Measurements from ENCODE around the gene MYO3B. TPM values are rescaled to one million over a fixed set of nuclear protein-coding genes. Genes with fewer than 3 reads are reported as not detected.
A peak's percentile ranks its signal among the peaks of the same experiment; 100 is the strongest.

MYO3B gene
- total RNA-seq, 1 experiment from 2014 or later = 0.52 TPM

DNA sequence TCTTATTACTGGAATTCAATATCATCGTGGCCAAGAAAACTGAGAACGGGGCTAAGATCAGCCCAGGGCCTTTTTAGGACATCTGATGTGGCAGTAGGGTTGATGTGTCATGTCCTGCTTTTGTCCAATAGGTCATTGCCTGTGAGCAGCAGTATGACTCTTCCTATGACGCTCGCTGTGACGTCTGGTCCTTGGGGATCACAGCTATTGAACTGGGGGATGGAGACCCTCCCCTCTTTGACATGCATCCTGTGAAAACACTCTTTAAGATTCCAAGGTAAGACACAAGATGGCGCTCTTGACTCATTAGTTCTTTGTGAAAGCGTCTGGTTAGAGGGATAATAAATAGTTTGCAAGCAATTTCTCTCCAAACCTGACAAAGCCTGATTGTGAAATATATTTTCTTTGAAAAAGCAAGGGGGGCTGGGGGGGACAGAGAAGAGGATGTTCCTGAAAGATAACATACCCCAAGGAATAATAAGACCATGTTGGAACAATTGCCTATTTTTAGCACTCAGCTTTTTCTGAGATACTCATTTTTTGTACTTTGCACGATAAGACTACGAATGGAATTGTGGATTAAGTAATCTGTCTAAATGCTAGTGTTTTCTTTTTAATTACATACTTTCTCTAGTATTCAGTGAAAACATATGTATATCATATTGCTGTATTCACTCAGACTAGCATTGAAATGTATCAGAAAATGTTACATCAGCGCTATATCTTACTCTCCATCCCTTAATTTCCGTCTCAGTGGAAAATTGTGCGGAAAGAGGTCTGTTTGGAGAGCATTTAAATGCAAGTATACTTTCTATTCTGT, 58.1 kb downstream of the MYO3B start:
- intact Hi-C loops (cut with micrococcal nuclease; ENCODE audit: unreplicated experiment) = loop anchor here (1.0 to 5.0 kb wide), 4 partner anchors 86 to 636 kb away; no protein-coding TSS in a partner anchor
- no TSS peak for BruUV-seq (replicated peaks)
- TF ChIP-seq EZH2 (IDR thresholded peaks at IDR 0.05; ENCODE audit: borderline replicate concordance, low read depth, low read length, poor library complexity, severe bottlenecking) = no peak
- TF ChIP-seq, protein P1, sequence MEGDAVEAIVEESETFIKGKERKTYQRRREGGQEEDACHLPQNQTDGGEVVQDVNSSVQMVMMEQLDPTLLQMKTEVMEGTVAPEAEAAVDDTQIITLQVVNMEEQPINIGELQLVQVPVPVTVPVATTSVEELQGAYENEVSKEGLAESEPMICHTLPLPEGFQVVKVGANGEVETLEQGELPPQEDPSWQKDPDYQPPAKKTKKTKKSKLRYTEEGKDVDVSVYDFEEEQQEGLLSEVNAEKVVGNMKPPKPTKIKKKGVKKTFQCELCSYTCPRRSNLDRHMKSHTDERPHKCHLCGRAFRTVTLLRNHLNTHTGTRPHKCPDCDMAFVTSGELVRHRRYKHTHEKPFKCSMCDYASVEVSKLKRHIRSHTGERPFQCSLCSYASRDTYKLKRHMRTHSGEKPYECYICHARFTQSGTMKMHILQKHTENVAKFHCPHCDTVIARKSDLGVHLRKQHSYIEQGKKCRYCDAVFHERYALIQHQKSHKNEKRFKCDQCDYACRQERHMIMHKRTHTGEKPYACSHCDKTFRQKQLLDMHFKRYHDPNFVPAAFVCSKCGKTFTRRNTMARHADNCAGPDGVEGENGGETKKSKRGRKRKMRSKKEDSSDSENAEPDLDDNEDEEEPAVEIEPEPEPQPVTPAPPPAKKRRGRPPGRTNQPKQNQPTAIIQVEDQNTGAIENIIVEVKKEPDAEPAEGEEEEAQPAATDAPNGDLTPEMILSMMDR (conservative IDR thresholded peaks at IDR 0.05; ENCODE audit: low read depth, low read length) = peak; percentile 78
- no peak overlapping the region for H3K27ac ChIP-seq (ENCODE audit: low read depth, low read length, poor library complexity, severe bottlenecking)
- no peak overlapping the region for H3K4me3 ChIP-seq (ENCODE audit: low read depth, low read length, poor library complexity, severe bottlenecking)
- peaks cover 8% of the 10 kb centered on the region for H3K4me1 ChIP-seq (ENCODE audit: insufficient read depth, low read length, poor library complexity, severe bottlenecking)
- no peaks in the 10 kb centered on the region for H3K9me3 ChIP-seq (ENCODE audit: low read depth, low read length, poor library complexity, severe bottlenecking)
- DNase-seq (ENCODE audit: low spot score) = peak; percentile 80
- ChIA-PET POLR2A (ENCODE audit: low non-redundant PET) (no interaction called here), CTCF (interaction anchor here (0.6 to 1.4 kb wide), 4 partner anchors 125 to 581 kb away, joined by 3 to 4 read pairs (median 3); partner anchors contain the start of gene GAD1)
- peaks cover 9% of the 10 kb centered on the region for H3K27me3 ChIP-seq (replicated peaks; ENCODE audit: insufficient read depth, low read depth, low read length, poor library complexity)
- no peaks in the 10 kb centered on the region for H3K36me3 ChIP-seq (ENCODE audit: insufficient read depth, low read length, poor library complexity, severe bottlenecking)

DNA sequence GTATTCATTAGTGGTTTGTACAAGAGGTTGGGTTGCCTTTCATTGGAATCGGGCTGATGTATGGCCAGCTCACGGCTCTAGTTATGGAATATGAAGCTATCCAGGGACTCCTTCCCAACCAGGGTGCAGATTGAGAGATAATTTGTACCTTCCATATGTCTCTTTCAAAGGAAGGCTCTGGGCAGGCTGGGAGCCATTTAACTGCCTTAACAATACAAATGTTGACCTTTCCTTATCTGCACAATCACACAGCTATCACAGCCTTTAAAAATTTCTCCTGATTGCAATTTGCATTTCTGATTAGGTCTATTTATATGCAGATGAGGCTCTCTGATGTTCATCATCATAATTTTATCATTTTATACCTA, 58.7 kb downstream of the MYO3B start:
- no peak for DNase-seq (ENCODE audit: low spot score)
- H3K27me3 ChIP-seq (replicated peaks; ENCODE audit: insufficient read depth, low read depth, low read length, poor library complexity) = peaks cover 9% of the 10 kb centered on the region
- no peaks in the 10 kb centered on the region for H3K36me3 ChIP-seq (ENCODE audit: insufficient read depth, low read length, poor library complexity, severe bottlenecking)
- intact Hi-C loops (cut with micrococcal nuclease; ENCODE audit: unreplicated experiment) = loop anchor here (1.0 to 5.0 kb wide), 4 partner anchors 86 to 636 kb away; no protein-coding TSS in a partner anchor
- TF ChIP-seq, protein P1 (conservative IDR thresholded peaks at IDR 0.05; ENCODE audit: low read depth, low read length) = no peak
- TF ChIP-seq EZH2 (IDR thresholded peaks at IDR 0.05; ENCODE audit: borderline replicate concordance, low read depth, low read length, poor library complexity, severe bottlenecking) = no peak
- peaks cover 12% of the 10 kb centered on the region for H3K4me1 ChIP-seq (ENCODE audit: insufficient read depth, low read length, poor library complexity, severe bottlenecking)
- no peak overlapping the region for H3K4me3 ChIP-seq (ENCODE audit: low read depth, low read length, poor library complexity, severe bottlenecking)
- POLR2A ChIA-PET (ENCODE audit: low non-redundant PET) = no interaction called here
- no peak overlapping the region for H3K27ac ChIP-seq (ENCODE audit: low read depth, low read length, poor library complexity, severe bottlenecking)
- BruUV-seq (replicated peaks) = no TSS peak
- H3K9me3 ChIP-seq (ENCODE audit: low read depth, low read length, poor library complexity, severe bottlenecking) = no peaks in the 10 kb centered on the region
- CTCF ChIA-PET = interaction anchor here (0.6 to 1.4 kb wide), 3 partner anchors 125 to 580 kb away, joined by 3 to 4 read pairs (median 3); partner anchors contain the start of gene GAD1

- Histone ChIP-seq H3K4me1 (ENCODE audit: insufficient read depth, low read length, poor library complexity, severe bottlenecking) (peaks cover 13% of the 10 kb centered on the region), H3K27ac (ENCODE audit: low read depth, low read length, poor library complexity, severe bottlenecking) (no peak overlapping the region), H3K4me3 (ENCODE audit: low read depth, low read length, poor library complexity, severe bottlenecking) (no peak overlapping the region), H3K36me3 (ENCODE audit: insufficient read depth, low read length, poor library complexity, severe bottlenecking) (no peaks in the 10 kb centered on the region), H3K27me3 (replicated peaks; ENCODE audit: insufficient read depth, low read depth, low read length, poor library complexity) (peaks cover 9% of the 10 kb centered on the region), H3K9me3 (ENCODE audit: low read depth, low read length, poor library complexity, severe bottlenecking) (no peaks in the 10 kb centered on the region)
- intact Hi-C loops (cut with micrococcal nuclease; ENCODE audit: unreplicated experiment) = loop anchor here (5.0 kb wide), 3 partner anchors 85 to 635 kb away; no protein-coding TSS in a partner anchor
- ChIA-PET POLR2A (ENCODE audit: low non-redundant PET) (no interaction called here), CTCF (no interaction called here)
- TF ChIP-seq, protein P1 (conservative IDR thresholded peaks at IDR 0.05; ENCODE audit: low read depth, low read length) = no peak
- no peak for TF ChIP-seq EZH2 (IDR thresholded peaks at IDR 0.05; ENCODE audit: borderline replicate concordance, low read depth, low read length, poor library complexity, severe bottlenecking)
- BruUV-seq (replicated peaks) = no TSS peak
- no peak for DNase-seq (ENCODE audit: low spot score)
Observed at GRCh38 chr2:170237572-170238120, 59.7 kb downstream of the MYO3B start.
